KOPT-K1 (cell line): ENCODE data around the gene PI16.
A peak's percentile ranks its signal among the peaks of the same experiment; 100 is the strongest.

ENCODE experiments used
- H3K27ac ChIP-seq: fragments of 200-600 bp; sonication (generic); 2 replicates; pipeline ENCODE4 v1.5.1; 2016; ENCODE audit warnings: antibody characterized with exemption, mild to moderate bottlenecking, low read depth, low read length; ENCODE audit not compliant: poor library complexity, severe bottlenecking
- H3K36me3 ChIP-seq: fragments of 200-600 bp; sonication (generic); 2 replicates; pipeline ENCODE4 v1.5.1; 2017; ENCODE audit warnings: antibody characterized with exemption, mild to moderate bottlenecking, low read length, moderate library complexity; ENCODE audit not compliant: insufficient read depth
- H3K9me3 ChIP-seq: fragments of 200-600 bp; sonication (generic); 2 replicates; pipeline ENCODE4 v1.5.1; 2017; ENCODE audit warnings: antibody characterized with exemption, low read length, mild to moderate bottlenecking; ENCODE audit not compliant: insufficient read depth, poor library complexity, severe bottlenecking

The PI16 gene

DNA sequence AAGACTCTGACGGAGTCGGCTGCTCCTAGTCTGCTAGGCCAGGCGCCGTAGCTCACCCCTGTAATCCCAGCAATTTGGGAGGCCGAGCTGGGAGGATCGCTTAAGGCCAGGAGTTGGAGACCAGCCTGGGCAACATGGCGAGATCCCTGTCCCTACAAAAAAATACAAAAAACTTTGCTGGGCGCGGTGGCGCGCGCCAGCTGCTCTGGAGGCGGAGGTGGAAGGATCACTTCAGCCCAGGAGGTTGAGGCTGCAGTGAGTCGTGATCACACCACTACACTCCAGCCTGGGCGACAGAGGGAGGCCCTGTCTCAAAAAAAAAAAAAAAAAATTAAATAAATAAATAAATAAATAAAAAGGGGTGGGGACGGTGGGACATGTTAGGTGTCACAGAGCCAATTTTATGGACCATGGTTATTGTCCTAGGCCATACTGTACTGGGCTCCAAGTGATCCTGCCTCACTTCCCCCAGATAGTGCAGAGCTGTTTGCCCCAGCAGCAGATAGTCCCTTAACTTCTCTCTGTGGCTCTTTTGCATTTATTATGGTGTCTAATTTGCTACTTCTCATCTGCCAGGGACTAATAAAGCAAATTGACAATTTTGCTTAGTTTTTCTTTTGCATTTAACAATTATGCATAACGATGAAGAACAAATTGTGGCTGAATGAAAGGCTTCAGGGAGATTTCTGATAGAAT lies 5.2 kb downstream of the PI16 start:
- Histone ChIP-seq H3K27ac (no peak overlapping the region), H3K9me3 (no peaks in the 10 kb centered on the region), H3K36me3 (no peaks in the 10 kb centered on the region)

DNA sequence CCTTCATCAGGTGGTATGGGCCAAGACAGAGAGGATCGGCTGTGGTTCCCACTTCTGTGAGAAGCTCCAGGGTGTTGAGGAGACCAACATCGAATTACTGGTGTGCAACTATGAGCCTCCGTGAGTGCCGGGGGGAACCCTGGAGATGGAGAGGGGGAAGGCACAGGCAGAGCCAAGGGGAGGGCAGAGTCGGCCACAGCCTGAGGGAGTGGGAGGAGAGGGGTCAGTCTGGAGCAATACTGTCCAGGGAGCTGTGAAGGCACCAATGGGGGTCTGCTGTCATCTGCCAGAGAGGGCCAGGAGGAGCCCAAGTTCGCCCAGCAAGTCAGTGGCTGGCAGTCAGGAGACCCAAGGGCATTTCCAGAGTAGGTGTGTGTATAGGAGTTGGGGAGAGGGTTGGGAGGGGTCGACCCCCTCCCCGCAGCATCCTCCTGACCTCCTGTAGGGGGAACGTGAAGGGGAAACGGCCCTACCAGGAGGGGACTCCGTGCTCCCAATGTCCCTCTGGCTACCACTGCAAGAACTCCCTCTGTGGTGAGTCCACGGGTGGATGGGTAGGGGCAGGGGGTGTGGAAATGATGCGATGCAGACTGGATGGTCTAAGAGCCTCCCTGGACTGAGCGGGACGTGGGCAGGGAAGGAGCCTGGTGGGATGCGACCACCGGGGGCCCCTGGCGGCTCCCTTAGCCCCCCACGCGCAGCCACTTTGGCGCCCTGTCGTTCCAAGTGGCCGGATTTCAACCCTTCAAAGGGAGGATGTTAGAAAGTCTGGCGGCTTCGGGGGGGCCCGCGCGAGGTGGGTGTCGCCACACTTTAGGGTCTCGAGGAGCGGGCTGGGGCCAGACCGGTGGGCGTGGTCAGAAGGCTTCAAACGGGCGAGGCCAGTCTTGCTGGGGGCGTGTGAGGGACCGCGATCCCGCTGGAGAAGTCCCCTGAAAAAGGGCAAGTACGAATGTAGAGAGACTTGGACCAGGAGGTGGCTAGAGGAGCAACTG lies 7.2 kb downstream of the PI16 start:
- H3K9me3 ChIP-seq: no peaks in the 10 kb centered on the region
- H3K36me3 ChIP-seq: peaks cover 9% of the 10 kb centered on the region
- peak overlapping the region; percentile 8 for H3K27ac ChIP-seq

DNA sequence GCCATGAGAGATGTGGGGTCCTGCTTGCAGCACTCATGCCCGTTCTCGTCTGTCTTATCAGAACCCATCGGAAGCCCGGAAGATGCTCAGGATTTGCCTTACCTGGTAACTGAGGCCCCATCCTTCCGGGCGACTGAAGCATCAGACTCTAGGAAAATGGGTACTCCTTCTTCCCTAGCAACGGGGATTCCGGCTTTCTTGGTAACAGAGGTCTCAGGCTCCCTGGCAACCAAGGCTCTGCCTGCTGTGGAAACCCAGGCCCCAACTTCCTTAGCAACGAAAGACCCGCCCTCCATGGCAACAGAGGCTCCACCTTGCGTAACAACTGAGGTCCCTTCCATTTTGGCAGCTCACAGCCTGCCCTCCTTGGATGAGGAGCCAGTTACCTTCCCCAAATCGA lies 8.3 kb downstream of the PI16 start:
- Histone ChIP-seq H3K27ac (peak overlapping the region; percentile 65), H3K36me3 (peaks cover 20% of the 10 kb centered on the region), H3K9me3 (no peaks in the 10 kb centered on the region)

DNA sequence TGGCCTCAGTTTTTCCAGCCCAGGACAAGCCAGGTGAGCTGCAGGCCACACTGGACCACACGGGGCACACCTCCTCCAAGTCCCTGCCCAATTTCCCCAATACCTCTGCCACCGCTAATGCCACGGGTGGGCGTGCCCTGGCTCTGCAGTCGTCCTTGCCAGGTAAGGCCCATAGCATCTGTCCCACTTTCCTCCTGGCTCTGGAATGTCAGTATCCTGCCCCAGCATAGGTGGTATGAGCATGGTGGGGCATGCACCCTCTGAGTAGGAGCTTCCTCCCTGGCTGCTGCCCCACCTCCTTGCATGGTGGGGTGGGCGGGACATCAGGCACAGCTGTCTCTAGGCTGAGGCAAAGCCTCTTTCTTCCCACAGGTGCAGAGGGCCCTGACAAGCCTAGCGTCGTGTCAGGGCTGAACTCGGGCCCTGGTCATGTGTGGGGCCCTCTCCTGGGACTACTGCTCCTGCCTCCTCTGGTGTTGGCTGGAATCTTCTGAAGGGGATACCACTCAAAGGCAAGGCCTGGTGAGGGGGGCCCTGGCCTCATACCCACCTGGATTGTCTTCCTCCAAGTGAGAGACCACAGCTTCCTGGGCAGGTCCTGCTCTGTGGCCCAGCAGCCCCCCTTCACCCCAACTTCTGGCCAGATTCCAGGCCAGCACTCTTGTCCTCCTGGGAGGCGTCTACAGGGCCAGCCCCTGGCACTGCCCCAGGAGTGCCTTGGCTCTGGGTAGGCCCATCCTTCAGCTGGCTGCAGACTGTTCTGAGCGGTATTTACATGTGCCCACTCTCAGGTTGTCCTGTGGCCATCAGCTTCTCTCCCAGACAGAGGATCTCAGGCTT lies 9.1 kb downstream of the PI16 start:
- Histone ChIP-seq H3K36me3 (peaks cover 28% of the 10 kb centered on the region), H3K9me3 (no peaks in the 10 kb centered on the region), H3K27ac (peak overlapping the region; percentile 65)

DNA sequence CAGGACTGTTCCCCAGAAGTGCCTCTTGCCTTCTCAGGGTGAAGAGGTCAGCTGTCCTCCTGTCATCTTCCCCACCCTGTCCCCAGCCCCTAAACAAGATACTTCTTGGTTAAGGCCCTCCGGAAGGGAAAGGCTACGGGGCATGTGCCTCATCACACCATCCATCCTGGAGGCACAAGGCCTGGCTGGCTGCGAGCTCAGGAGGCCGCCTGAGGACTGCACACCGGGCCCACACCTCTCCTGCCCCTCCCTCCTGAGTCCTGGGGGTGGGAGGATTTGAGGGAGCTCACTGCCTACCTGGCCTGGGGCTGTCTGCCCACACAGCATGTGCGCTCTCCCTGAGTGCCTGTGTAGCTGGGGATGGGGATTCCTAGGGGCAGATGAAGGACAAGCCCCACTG lies 9.8 kb downstream of the PI16 start:
- peak overlapping the region; percentile 65 for H3K27ac ChIP-seq
- H3K36me3 ChIP-seq: peaks cover 35% of the 10 kb centered on the region
- no peaks in the 10 kb centered on the region for H3K9me3 ChIP-seq

DNA sequence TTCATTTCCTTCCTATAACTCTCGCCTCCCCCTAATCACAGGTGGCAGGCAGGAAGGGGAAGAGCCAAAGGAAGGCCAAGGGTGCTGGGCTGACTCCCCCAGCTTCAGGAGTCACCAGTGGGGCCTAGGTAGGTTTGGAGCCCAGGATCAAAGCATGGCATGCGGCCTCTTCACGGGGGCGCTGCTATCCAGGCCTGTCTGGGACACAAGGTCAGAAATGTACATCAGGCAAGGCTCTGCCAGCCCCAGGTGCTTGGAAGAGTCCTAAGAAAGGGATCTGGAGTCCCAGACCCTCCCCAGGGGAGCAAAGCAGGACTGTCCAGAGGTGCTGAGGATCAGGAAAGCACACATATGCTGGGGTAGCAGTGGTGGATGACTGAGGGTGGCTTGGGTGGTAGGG lies 10.4 kb downstream of the PI16 start:
- Histone ChIP-seq H3K27ac (peak overlapping the region; percentile 65), H3K36me3 (peaks cover 41% of the 10 kb centered on the region), H3K9me3 (no peaks in the 10 kb centered on the region)

DNA sequence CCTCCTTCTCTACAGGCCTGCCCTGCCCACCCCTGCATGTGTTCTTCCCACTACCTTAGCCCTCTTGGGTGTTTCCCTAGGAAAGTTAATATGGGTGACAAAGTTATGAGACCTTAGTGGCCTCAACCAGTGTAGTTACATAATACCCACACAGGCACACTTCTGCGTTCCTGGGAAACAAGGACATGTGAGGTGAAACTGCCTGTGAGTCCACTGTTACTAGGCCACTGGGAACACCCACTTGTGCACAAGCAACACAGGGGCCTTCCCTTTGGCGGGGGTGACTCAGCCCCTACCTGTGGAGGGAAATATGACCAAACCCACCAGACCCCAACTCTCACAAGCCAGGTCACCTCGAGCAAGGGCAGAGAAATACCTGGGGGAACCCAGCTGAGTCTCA lies 12.8 kb downstream of the PI16 start:
- no peak overlapping the region for H3K27ac ChIP-seq
- no peaks in the 10 kb centered on the region for H3K9me3 ChIP-seq
- peaks cover 64% of the 10 kb centered on the region for H3K36me3 ChIP-seq

DNA sequence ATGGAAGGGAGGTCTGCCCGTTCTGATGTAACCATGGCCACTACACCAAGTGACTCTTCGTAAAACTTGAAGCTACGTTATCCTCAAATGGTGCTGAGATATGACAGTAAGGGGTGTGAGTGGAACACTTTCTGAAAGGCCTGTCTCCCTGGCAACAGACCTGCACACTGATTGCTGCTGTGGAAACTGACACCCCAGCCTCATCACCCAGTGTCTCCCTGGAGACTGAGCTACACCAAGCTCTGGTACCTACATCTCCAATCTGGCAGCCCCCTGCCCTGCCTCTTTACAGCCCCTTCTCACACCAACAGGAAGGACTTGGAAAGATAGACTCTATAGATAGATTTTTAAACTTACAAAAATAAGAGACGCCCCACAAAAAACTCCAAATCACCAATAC lies 13.2 kb downstream of the PI16 start:
- H3K9me3 ChIP-seq: no peaks in the 10 kb centered on the region
- peaks cover 69% of the 10 kb centered on the region for H3K36me3 ChIP-seq

DNA sequence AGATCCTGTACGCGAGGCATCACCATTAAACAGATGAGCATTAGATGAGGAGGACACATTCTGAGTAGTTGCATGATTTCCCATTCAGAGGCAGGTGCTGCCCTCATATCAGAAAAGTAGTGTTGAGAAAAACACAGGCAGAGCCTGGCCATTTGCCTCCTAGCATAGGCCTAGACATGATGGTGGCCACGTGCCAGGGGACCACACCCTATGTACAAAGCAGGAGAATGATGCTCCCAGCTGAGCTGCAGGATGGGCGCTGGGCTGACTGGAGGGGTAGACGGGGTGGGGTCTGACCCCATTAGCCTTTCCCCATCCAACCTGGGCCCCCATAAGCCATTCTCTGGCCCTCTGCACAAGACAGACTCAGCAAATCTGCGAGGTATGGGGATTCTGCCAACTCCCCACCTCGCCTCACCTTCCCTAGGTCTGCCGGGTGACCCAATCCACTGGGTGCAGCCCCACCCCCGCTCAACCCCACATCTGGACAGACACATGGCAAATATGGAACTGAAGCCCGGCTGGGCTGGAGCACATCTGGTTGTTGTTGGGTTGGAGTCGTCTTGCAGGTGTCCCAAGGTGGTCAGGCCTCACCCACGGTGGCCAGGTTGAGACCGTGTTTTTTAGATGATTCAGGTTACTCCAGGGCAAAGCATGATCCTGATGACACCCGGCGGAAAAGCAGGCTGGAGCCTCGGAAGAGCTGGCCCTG lies 13.9 kb downstream of the PI16 start:
- Histone ChIP-seq H3K9me3 (no peaks in the 10 kb centered on the region), H3K36me3 (peaks cover 76% of the 10 kb centered on the region), H3K27ac (no peak overlapping the region)

More for the DNA sequence above, 13.2 kb downstream of the PI16 start:
- no peak overlapping the region for H3K27ac ChIP-seq

DNA sequence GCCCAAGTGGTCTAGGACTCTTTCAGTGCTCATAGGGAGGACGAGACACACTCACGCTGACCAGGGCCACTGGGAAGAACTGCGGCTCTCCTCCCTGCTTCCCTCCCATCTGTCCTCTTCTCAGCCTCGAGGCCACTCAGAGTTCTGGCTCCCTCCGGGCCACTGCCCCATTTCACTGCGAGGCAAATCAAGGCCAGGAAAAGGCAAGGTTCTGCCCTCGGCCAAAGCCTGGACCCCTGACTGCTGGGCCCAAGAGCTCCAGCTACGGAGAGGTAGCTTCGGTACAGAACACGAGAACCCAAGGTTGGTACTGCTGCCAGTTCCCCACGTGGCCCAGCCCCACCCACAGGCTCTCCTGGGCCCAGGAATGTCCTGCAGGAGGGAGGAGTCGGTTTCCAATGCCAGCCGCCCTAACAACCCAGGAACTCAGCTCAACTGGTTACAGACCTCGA lies 14.7 kb downstream of the PI16 start:
- H3K9me3 ChIP-seq: no peaks in the 10 kb centered on the region
- no peak overlapping the region for H3K27ac ChIP-seq
- peaks cover 84% of the 10 kb centered on the region for H3K36me3 ChIP-seq

DNA sequence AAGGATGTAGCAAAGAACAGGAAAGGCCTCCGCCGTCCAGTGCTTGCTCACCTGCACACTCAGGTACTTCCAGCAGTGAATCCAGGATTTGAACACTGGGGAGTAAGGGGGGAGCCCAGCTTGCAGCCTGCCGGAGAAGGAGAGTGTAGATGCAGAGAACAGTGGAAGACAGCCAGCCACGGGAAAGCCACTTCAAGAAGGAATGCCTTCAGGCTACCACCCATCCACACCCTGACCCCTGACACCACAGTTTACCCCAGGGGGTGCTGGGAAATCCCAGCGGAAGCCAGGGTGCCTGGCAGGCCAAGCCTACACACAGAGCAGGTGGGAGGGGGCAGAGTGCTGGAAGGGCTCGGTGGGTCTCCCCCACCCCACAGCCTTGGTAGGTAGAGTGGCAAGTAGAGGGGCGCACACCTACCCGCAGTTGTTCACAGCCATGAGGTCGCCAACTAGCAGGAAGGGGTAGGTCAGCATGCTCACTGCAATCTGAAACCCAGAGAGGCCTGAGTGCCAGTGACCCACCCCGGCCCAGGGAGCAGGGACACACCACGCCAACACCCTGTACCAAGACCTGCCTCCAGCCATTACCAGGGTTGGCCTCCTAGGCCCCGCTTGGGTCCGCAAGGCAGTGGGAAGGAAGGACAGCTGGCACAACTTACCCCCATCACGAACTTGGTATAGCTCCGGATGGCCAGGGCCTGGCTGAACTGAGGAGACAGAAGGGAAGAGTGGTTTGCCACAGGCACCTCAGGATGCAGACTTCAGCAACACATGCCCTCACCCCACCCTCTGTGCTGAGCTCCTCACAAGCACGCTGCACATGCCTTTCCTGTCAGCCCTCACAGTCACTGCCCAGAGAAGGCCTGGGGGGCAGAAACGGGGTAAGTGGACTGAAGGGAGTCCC lies 15.7 kb downstream of the PI16 start:
- Histone ChIP-seq H3K9me3 (no peaks in the 10 kb centered on the region), H3K36me3 (peaks cover 94% of the 10 kb centered on the region), H3K27ac (no peak overlapping the region)

DNA sequence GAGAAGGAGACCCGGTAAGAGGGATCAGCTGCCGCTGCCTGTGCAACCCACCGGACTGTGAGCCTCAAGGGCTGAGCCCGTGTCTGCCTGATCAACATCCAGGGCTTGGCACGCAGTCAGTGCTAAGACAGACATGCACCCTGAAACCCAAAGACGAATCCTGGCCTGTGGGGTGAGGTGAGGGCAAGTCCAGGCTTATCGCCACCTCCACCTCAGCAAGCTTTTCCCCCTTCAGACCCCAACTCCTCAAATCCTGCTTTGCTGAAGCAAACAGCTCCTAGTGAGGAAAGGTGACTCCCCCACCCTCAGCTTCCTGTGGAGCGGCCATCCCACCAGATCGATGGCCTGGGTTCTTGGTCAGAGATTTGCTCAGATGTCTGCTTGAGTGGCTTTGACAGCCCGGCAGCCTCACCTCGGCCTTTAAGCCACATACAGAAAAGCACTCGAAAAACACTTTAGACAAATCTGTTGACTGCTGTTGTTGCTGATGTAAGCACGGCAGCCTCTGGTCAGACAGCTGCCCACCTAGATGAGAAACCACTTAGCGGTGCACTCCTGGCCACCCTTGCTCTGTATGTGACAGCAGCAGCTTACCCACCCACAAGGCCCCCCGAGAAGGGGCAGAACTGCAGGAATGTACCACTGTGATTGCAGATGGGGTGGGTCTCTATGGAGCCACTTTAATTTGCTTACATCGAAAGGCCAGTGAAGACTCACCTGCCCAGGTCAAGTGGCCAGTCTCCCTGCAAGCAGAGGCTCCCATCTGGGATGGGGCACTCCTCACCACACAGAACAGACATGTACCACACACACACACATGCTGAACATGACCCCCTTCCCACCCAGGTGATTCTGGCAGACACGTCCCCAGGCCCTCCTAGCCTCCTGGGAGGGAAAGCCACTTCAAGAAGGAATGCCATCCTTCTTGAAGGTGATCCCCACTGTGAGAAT lies 16.6 kb downstream of the PI16 start:
- peaks cover 100% of the 10 kb centered on the region for H3K36me3 ChIP-seq
- H3K27ac ChIP-seq: no peak overlapping the region
- H3K9me3 ChIP-seq: no peaks in the 10 kb centered on the region
